ENCODE data around the gene C1QTNF2.

The C1QTNF2 gene

DNA sequence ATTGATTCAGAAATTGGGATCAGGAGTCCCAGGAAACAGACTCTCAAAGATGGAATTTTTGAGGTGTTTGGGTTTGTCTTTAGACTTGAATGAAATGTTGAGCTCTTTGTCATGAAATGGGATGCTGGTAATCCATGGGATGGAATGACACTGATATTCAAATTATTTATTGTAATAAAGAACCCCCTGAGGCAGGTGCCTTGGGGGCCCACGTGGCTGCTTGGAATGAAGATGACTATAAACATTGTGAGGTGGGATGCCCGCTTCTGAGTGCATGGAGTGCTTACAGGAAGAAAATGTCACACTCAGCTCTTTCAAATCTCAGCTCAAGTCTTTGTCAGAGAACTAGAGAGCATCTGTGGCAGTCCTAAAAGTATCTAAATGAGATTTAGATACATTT lies 9.6 kb upstream of the C1QTNF2 start:
- TF ChIP-seq REST (IDR thresholded peaks at IDR 0.05; ENCODE audit: insufficient replicate concordance, low read depth) (no peak), SPI1 (IDR thresholded peaks at IDR 0.05; ENCODE audit: borderline replicate concordance, low read depth) (no peak), POLR2AphosphoS5 (IDR thresholded peaks at IDR 0.05; ENCODE audit: low read depth) (no peak), GABPA (IDR thresholded peaks at IDR 0.05; ENCODE audit: low read depth) (no peak)
- TF ChIP-seq, protein P1, sequence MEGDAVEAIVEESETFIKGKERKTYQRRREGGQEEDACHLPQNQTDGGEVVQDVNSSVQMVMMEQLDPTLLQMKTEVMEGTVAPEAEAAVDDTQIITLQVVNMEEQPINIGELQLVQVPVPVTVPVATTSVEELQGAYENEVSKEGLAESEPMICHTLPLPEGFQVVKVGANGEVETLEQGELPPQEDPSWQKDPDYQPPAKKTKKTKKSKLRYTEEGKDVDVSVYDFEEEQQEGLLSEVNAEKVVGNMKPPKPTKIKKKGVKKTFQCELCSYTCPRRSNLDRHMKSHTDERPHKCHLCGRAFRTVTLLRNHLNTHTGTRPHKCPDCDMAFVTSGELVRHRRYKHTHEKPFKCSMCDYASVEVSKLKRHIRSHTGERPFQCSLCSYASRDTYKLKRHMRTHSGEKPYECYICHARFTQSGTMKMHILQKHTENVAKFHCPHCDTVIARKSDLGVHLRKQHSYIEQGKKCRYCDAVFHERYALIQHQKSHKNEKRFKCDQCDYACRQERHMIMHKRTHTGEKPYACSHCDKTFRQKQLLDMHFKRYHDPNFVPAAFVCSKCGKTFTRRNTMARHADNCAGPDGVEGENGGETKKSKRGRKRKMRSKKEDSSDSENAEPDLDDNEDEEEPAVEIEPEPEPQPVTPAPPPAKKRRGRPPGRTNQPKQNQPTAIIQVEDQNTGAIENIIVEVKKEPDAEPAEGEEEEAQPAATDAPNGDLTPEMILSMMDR (IDR thresholded peaks at IDR 0.05; ENCODE audit: insufficient read depth, low read length): no peak
- Histone ChIP-seq H3K4me3 (replicated peaks; ENCODE audit: insufficient read depth, low read length) (no peak overlapping the region), H3K27ac (replicated peaks) (no peak overlapping the region), H3K27me3 (ENCODE audit: insufficient read depth, poor library complexity, severe bottlenecking) (peaks cover 12% of the 10 kb centered on the region)
- DNase-seq (ENCODE audit: low read depth in 1 of 2, low spot score in 1 of 2): no peak

DNA sequence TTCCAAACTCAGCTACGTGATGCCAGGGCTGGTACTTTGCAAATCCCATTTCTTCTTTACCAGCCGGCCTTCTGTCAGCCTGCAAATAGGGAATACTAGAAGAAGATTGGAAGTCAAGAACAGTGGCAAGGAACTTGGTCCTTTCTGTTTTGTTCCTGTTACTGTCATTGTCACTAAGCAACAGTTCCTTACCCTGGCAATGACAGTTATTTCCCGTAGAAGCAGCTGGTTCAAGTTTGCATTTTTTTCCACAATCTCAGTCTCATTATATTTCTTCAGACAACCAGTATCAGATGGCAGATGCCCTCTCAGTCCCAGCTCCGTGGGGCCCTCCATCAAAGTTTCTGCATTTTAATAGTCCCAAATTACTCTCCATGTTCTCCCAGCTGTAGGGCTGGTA lies 9.1 kb upstream of the C1QTNF2 start:
- no peak overlapping the region for H3K27ac ChIP-seq (replicated peaks)
- peaks cover 15% of the 10 kb centered on the region for H3K27me3 ChIP-seq (ENCODE audit: insufficient read depth, poor library complexity, severe bottlenecking)
- no peak for DNase-seq (ENCODE audit: low read depth in 1 of 2, low spot score in 1 of 2)
- TF ChIP-seq REST (IDR thresholded peaks at IDR 0.05; ENCODE audit: insufficient replicate concordance, low read depth) (no peak), SPI1 (IDR thresholded peaks at IDR 0.05; ENCODE audit: borderline replicate concordance, low read depth) (no peak), GABPA (IDR thresholded peaks at IDR 0.05; ENCODE audit: low read depth) (no peak), POLR2AphosphoS5 (IDR thresholded peaks at IDR 0.05; ENCODE audit: low read depth) (no peak)
- TF ChIP-seq, protein P1 (IDR thresholded peaks at IDR 0.05; ENCODE audit: insufficient read depth, low read length): no peak
- no peak overlapping the region for H3K4me3 ChIP-seq (replicated peaks; ENCODE audit: insufficient read depth, low read length)

DNA sequence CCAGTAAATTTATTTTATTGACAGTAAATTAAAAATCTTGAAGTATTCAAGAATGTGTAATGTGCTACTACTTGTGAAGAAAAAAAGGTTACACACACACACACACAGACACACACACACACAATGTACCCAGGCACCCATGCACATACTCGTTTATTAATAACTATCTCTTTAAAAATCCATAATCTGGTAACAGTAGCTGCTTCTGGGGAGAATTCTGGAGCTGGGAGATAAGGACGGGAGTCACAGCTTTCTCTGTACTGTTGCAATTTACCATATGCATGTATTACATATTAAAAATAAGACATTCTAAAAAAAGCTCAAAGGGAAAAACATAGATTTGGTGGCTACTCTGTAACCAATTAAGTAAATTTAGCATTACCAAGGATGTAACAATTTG lies 7.9 kb upstream of the C1QTNF2 start:
- Histone ChIP-seq H3K4me3 (replicated peaks; ENCODE audit: insufficient read depth, low read length) (no peak overlapping the region), H3K27me3 (ENCODE audit: insufficient read depth, poor library complexity, severe bottlenecking) (peaks cover 18% of the 10 kb centered on the region), H3K27ac (replicated peaks) (no peak overlapping the region)
- TF ChIP-seq REST (IDR thresholded peaks at IDR 0.05; ENCODE audit: insufficient replicate concordance, low read depth): no peak
- no peak for TF ChIP-seq POLR2AphosphoS5 (IDR thresholded peaks at IDR 0.05; ENCODE audit: low read depth)
- TF ChIP-seq GABPA (IDR thresholded peaks at IDR 0.05; ENCODE audit: low read depth): no peak
- no peak for TF ChIP-seq SPI1 (IDR thresholded peaks at IDR 0.05; ENCODE audit: borderline replicate concordance, low read depth)
- TF ChIP-seq, protein P1 (IDR thresholded peaks at IDR 0.05; ENCODE audit: insufficient read depth, low read length): no peak
- DNase-seq (ENCODE audit: low read depth in 1 of 2, low spot score in 1 of 2): no peak
